Stomach (tissue), 9 donors: ENCODE measurements around the gene FUZ. TPM values are rescaled to one million over a fixed set of nuclear protein-coding genes. Genes with fewer than 3 reads are reported as not detected.

Source experiments
- DNase-seq, 2 donors: peaks; one replicate each; pipeline versions ENCODE4 v3.0.0 to v3.0.0-alpha.2; 2013 to 2019
- H3K27ac ChIP-seq, 5 donors: fragments of 200-600 bp in 4 of 5; sonication (generic) in 4 of 5; one replicate each; pipeline ENCODE4 v1.5.1; 2013 to 2019; ENCODE audit warnings: mild to moderate bottlenecking in 1 of 5, moderate library complexity in 1 of 5
- H3K27me3 ChIP-seq, 3 donors: fragments of 200-600 bp; sonication (generic); one replicate each; pipeline ENCODE4 v1.5.1; 2017 to 2019; ENCODE audit warnings: mixed run types in 1 of 3
- H3K36me3 ChIP-seq, 4 donors: fragments of 200-600 bp; sonication (generic); 1 replicate in 3 of 4; 2 replicates in 1 of 4; pipeline ENCODE4 v1.5.1; 2016 to 2019
- H3K4me1 ChIP-seq, 4 donors: fragments of 200-600 bp; sonication (generic); one replicate each; pipeline ENCODE4 v1.5.1; 2016 to 2019
- H3K4me3 ChIP-seq, 4 donors: fragments of 200-600 bp; sonication (generic) in 3 of 4; one replicate each; pipeline ENCODE4 v1.5.1; 2016 to 2019; ENCODE audit warnings: mild to moderate bottlenecking in 1 of 4
- H3K9me3 ChIP-seq, 4 donors: fragments of 200-600 bp; sonication (generic); one replicate each; pipeline ENCODE4 v1.5.1; 2016 to 2019
- CTCF ChIP-seq, 7 experiments: fragments of 450-650 bp in 4 of 7; fragments of 200-600 bp in 3 of 7; sonication (generic) in 3 of 7; IDR thresholded peaks; one replicate each; pipeline ENCODE4 v1.5.1; 2016 to 2019; ENCODE audit warnings: antibody characterized with exemption in 7 of 7, control low read depth in 2 of 7, mild to moderate bottlenecking in 1 of 7
- EP300 ChIP-seq: sonication (generic); formaldehyde crosslinking; IDR thresholded peaks from one replicate; pipeline ENCODE4 v1.6.1; 2017; ENCODE audit warnings: antibody characterized with exemption
- POLR2A ChIP-seq, 4 donors: fragments of 450-650 bp; IDR thresholded peaks; one replicate each; pipeline ENCODE4 v1.6.1; 2016; ENCODE audit warnings: antibody characterized with exemption in 4 of 4, control low read depth in 2 of 4, mild to moderate bottlenecking in 1 of 4, moderate library complexity in 1 of 4
- POLR2AphosphoS5 ChIP-seq, 3 donors: sonication (generic); formaldehyde crosslinking; IDR thresholded peaks; one replicate each; pipeline ENCODE4 v1.6.1; 2016; ENCODE audit warnings: antibody characterized with exemption in 3 of 3
- WGBS, 5 donors: extraction: QIAGEN DNeasy Blood & Tissue Kit in 3 of 5; methylation state at CpG; one replicate each; pipeline versions ENCODE4 v1.1.5 to v1.1.7; 2013 to 2018; 5-methylcytosine and 5-hydroxymethylcytosine counted together
- intact Hi-C: fragments of 100-400 bp; cut with DNase I; formaldehyde crosslinking; loops from one replicate; pipeline ENCODE4 v1.15.1; 2023; ENCODE audit warnings: low total_unique reads
- polyA plus RNA-seq, 3 donors: library from polyadenylated mRNA; stranded (reverse); fragments of 200-250 nt; gene quantifications; one replicate each; pipeline ENCODE4 v1.2.3, GENCODE V29; 2013
- total RNA-seq, 5 donors: library from RNA; depleted of rRNA; stranded (reverse); fragments of >200 nt; gene quantifications; one replicate each; pipeline versions ENCODE4 v1.1.0 to v1.2.3, GENCODE V29; 2014 to 2016
- donor health status: healthy with polysubstance abuse.
- donor health status: Bipolar disorder and iron deficiency.
- donor health status: healthy.

FUZ gene
- total and polyA plus RNA-seq, 8 donors = 1.2 to 37.4 (median 15.5) TPM

DNA sequence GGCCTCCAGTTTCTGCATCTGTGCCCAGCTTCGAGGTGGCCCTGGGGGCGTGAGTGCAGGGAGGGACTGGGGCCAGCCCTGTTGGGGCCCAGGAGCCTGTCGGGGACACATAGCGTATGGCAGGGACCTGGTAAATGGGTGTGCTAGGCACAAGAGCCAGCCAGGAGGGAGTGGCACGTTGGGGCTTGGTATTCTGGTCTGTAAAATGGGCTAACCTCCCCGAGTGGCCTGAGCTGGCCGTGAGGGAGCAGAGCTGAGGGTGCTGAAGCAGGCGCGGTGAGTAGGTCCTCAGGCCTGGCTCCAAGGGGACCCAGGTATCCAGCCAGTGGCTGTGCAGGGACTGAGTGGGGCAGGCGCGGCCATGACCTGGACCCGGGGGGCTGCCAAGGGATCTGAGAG lies 42.2 kb upstream of the FUZ start:
- 84 to 93% (median 90%) methylated on average over 11 to 12 of the region's 12 CpGs for WGBS, 5 donors
- TF ChIP-seq CTCF (IDR thresholded peaks at IDR 0.05) (no peak), POLR2AphosphoS5 (IDR thresholded peaks at IDR 0.05) (no peak), EP300 (no peak), POLR2A (IDR thresholded peaks at IDR 0.05) (no peak)
- Histone ChIP-seq H3K4me3 (no peak overlapping the region), H3K36me3 (peaks cover 53 to 64% (median 62%) of the 10 kb centered on the region in 4 donors), H3K27me3 (no peaks in the 10 kb centered on the region), H3K4me1 (peaks cover 15 to 43% (median 36%) of the 10 kb centered on the region in 4 donors), H3K9me3 (no peaks in the 10 kb centered on the region), H3K27ac (peak overlapping the region in 1 of 5 donors; percentile 1)
- no peak for DNase-seq
- intact Hi-C loops = no loop called here

DNA sequence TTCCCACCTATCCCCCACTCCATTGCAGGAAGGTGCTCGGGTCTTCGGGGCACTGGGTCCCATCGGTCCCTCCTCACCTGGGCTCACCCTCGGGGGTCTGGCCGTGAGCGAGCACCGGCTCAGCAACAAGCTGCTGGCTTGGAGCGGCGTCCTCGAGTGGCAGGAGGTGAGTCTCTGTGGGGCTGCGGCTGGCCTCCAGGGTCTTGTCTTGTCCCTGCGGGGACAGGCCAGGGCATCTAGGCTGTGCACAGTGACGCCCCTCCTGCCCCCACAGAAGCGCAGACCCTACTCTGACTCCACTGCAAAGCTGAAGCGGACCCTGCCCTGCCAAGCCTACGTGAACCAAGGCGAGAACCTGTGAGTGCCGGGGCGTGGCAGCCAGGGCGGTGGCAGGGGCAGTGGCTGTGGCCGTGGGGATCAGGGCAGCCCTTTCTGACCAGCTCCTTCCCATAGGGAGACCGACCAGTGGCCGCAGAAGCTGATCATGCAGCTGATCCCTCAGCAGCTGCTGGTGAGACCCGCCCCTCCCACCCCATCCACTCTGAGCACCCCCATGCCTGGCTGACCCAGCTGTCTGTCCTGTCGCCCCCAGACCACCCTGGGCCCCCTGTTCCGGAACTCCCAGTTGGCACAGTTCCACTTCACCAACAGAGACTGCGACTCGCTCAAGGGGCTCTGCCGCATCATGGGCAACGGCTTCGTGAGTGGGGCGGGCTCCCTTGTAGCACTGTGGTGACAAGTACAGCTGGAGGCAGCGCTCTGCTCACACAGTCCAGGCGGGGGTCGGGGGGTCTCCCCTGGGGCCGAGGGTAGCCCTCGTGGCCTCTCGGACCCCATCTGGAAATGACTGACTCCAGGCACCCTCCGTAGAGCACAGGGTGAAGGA lies 41.5 kb upstream of the FUZ start:
- WGBS, 5 donors = 79 to 91% (median 83%) methylated on average over 17 to 39 of the region's 39 CpGs

GRCh38 chr19:49853852-49854377 lies 40.8 kb upstream of the FUZ start:
- DNase-seq = no peak
- H3K4me1 ChIP-seq = peaks cover 15 to 48% (median 44%) of the 10 kb centered on the region in 4 donors
- no peaks in the 10 kb centered on the region for H3K27me3 ChIP-seq
- 83 to 93% (median 86%) methylated on average over 7 to 10 of the region's 10 CpGs for WGBS, 5 donors
- H3K4me3 ChIP-seq = no peak overlapping the region
- no peaks in the 10 kb centered on the region for H3K9me3 ChIP-seq
- H3K36me3 ChIP-seq = peaks cover 43 to 50% (median 48%) of the 10 kb centered on the region in 4 donors
- intact Hi-C loops = no loop called here
- TF ChIP-seq CTCF (IDR thresholded peaks at IDR 0.05) = no peak
- no peak for TF ChIP-seq POLR2A (IDR thresholded peaks at IDR 0.05)
- no peak for TF ChIP-seq POLR2AphosphoS5 (IDR thresholded peaks at IDR 0.05)
- no peak for TF ChIP-seq EP300
- peak overlapping the region in 2 of 5 donors; percentile 38 for H3K27ac ChIP-seq

More for the DNA sequence above, 41.5 kb upstream of the FUZ start:
- DNase-seq = peak in 1 of 2 donors; percentile 18
- H3K36me3 ChIP-seq = peaks cover 48 to 57% (median 55%) of the 10 kb centered on the region in 4 donors
- TF ChIP-seq EP300 = no peak
- no peak for TF ChIP-seq POLR2A (IDR thresholded peaks at IDR 0.05)
- no peak for TF ChIP-seq POLR2AphosphoS5 (IDR thresholded peaks at IDR 0.05)
- no peak for TF ChIP-seq CTCF (IDR thresholded peaks at IDR 0.05)
- intact Hi-C loops = no loop called here
- H3K27ac ChIP-seq = peak overlapping the region in 2 of 5 donors; percentile 1 to 38
- H3K4me1 ChIP-seq = peaks cover 15 to 46% (median 42%) of the 10 kb centered on the region in 4 donors
- no peaks in the 10 kb centered on the region for H3K27me3 ChIP-seq
- H3K9me3 ChIP-seq = no peaks in the 10 kb centered on the region
- H3K4me3 ChIP-seq = peak overlapping the region in 1 of 4 donors; percentile 6

DNA sequence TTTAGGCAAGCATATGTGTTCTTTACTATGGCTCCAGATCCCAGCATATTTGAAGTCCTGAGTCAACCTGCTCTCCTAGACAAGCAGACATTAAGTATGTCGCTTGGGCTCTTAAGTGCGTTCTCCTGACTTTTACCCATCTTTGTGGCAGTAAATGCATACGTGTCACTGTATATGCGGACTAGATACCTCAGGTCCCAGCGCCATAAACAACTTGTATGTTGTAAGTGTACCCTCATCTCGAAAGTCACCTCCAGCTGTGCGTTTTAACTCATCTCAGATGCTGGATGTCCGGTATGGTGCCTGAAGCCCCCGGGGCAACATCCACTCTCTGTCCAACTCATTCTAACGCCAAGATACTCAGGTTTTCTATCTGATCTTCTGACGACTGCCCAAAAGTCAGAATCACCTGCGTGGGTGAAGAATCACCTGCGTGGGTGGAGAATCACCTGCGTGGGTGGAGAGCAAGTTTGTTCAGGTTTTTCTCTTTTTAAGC lies 39.6 kb upstream of the FUZ start:
- Histone ChIP-seq H3K27me3 (no peaks in the 10 kb centered on the region), H3K9me3 (no peaks in the 10 kb centered on the region), H3K27ac (peak overlapping the region in 1 of 5 donors; percentile 100), H3K4me1 (peaks cover 15 to 57% (median 44%) of the 10 kb centered on the region in 4 donors), H3K4me3 (peak overlapping the region; percentile 97 to 99 (median 97)), H3K36me3 (peaks cover 30 to 38% (median 36%) of the 10 kb centered on the region in 4 donors)
- intact Hi-C loops = no loop called here
- no peak for DNase-seq
- 45 to 69% (median 58%) methylated on average over 14 of the region's 14 CpGs for WGBS, 5 donors
- no peak for TF ChIP-seq EP300
